Fibroblast of lung (primary cell): Measurements from ENCODE around the gene STARD13. TPM values are rescaled to one million over a fixed set of nuclear protein-coding genes. Genes with fewer than 3 reads are reported as not detected.

Experiments used
- DNase-seq, 2 donors: peaks; one replicate each; pipeline versions ENCODE4 v3.0.0 to v3.0.0-alpha.2; 2010; ENCODE audit warnings: low read depth in 2 of 2
- H2AFZ ChIP-seq: 2 replicates; pipeline ENCODE4 v1.5.1; 2012; ENCODE audit warnings: low read length, control low read depth, inconsistent platforms
- H3K27ac ChIP-seq: 2 replicates; pipeline ENCODE4 v1.5.1; 2011; ENCODE audit warnings: low read length, control low read depth; ENCODE audit not compliant: insufficient read depth
- H3K27me3 ChIP-seq: 2 replicates; pipeline ENCODE4 v1.5.1; 2011; ENCODE audit warnings: mild to moderate bottlenecking, low read length; ENCODE audit not compliant: control insufficient read depth, insufficient read depth
- H3K36me3 ChIP-seq: 2 replicates; pipeline ENCODE4 v1.5.1; 2011; ENCODE audit warnings: low read length; ENCODE audit not compliant: control insufficient read depth, insufficient read depth
- H3K4me1 ChIP-seq: 2 replicates; pipeline ENCODE4 v1.5.1; 2011; ENCODE audit warnings: low read length; ENCODE audit not compliant: control insufficient read depth, insufficient read depth; ENCODE audit errors: extremely low read depth
- H3K4me2 ChIP-seq: 2 replicates; pipeline ENCODE4 v1.5.1; 2011; ENCODE audit warnings: low read length, control low read depth; ENCODE audit not compliant: insufficient read depth; ENCODE audit errors: extremely low read depth
- H3K4me3 ChIP-seq, 4 experiments: fragments of 200-600 bp in 1 of 4; sonication (generic) in 1 of 4; replicated peaks in 1 of 4; 2 replicates each; pipeline ENCODE4 v1.5.1; 2011 to 2016; ENCODE audit warnings: low read length in 4 of 4, low read depth in 3 of 4, mild to moderate bottlenecking in 3 of 4, control low read depth in 2 of 4, inconsistent platforms in 1 of 4, mixed read lengths in 1 of 4; ENCODE audit not compliant: insufficient read depth in 1 of 4; ENCODE audit errors: control extremely low read depth in 1 of 4
- H3K79me2 ChIP-seq: 2 replicates; pipeline ENCODE4 v1.5.1; 2012; ENCODE audit warnings: mild to moderate bottlenecking, low read length, inconsistent platforms; ENCODE audit not compliant: control insufficient read depth, insufficient read depth
- H3K9ac ChIP-seq: 2 replicates; pipeline ENCODE4 v1.5.1; 2011; ENCODE audit warnings: mild to moderate bottlenecking, low read length, control low read depth; ENCODE audit not compliant: insufficient read depth
- H3K9me3 ChIP-seq: 2 replicates; pipeline ENCODE4 v1.5.1; 2012; ENCODE audit warnings: low read depth, low read length; ENCODE audit not compliant: control insufficient read depth, insufficient read depth
- H4K20me1 ChIP-seq: 2 replicates; pipeline ENCODE4 v1.5.1; 2011; ENCODE audit warnings: low read length; ENCODE audit not compliant: control insufficient read depth, insufficient read depth; ENCODE audit errors: extremely low read depth
- CTCF ChIP-seq, 2 donors: IDR thresholded peaks in 1 of 2; conservative IDR thresholded peaks in 1 of 2; 1 replicate in 1 of 2; 2 replicates in 1 of 2; pipeline ENCODE4 v1.5.1; 2011 to 2012; ENCODE audit warnings: low read length in 2 of 2, control low read depth in 1 of 2, inconsistent platforms in 1 of 2, low read depth in 1 of 2, mild to moderate bottlenecking in 1 of 2
- EZH2 ChIP-seq: IDR thresholded peaks from 2 replicates; pipeline ENCODE4 v1.5.1; 2012; ENCODE audit warnings: low read length, control low read depth, mild to moderate bottlenecking; ENCODE audit errors: missing control alignments
- polyA plus RNA-seq, 2 donors: library from polyadenylated mRNA; depleted of rRNA in 1 of 2; stranded (reverse) in 1 of 2; unstranded in 1 of 2; fragments of >200 nt; gene quantifications; 2 replicates each; pipeline ENCODE4 v1.2.1, GENCODE V29; 2011 to 2012; ENCODE audit warnings: missing spikeins in 1 of 2
- total RNA-seq: library from RNA; depleted of rRNA; stranded (reverse); fragments of >200 nt; gene quantifications from 2 replicates; pipeline ENCODE4 v1.2.1, GENCODE V29; 2014

Gene STARD13
- total and polyA plus RNA-seq, 2 donors (not counting 1 experiment from before 2014, with no cell fraction given) = 25.2 to 44.6 TPM

GRCh38 chr13:33096886-33097605, 188.5 kb downstream of the STARD13 start:
- no peak overlapping the region for H3K9ac ChIP-seq
- H3K4me2 ChIP-seq = no peak overlapping the region
- H3K36me3 ChIP-seq = no peaks in the 10 kb centered on the region
- H3K27ac ChIP-seq = no peak overlapping the region
- no peak overlapping the region for H2AFZ ChIP-seq
- no peaks in the 10 kb centered on the region for H3K79me2 ChIP-seq
- H4K20me1 ChIP-seq = no peaks in the 10 kb centered on the region
- no peaks in the 10 kb centered on the region for H3K4me1 ChIP-seq
- H3K4me3 ChIP-seq = no peak overlapping the region
- no peaks in the 10 kb centered on the region for H3K9me3 ChIP-seq
- H3K27me3 ChIP-seq = no peaks in the 10 kb centered on the region
- no peak for DNase-seq
- TF ChIP-seq EZH2 (no peak), CTCF (conservative IDR thresholded peaks at IDR 0.05 in 1 of 2, IDR thresholded peaks at IDR 0.05 in 1 of 2; ENCODE audit: low read depth in 1 of 2, low read length in 2 of 2) (no peak)

GRCh38 chr13:33092073-33092987, 193.2 kb downstream of the STARD13 start:
- Histone ChIP-seq H3K36me3 (no peaks in the 10 kb centered on the region), H3K27ac (no peak overlapping the region), H3K27me3 (no peaks in the 10 kb centered on the region), H2AFZ (no peak overlapping the region), H3K9ac (no peak overlapping the region), H3K9me3 (no peaks in the 10 kb centered on the region), H4K20me1 (no peaks in the 10 kb centered on the region), H3K79me2 (no peaks in the 10 kb centered on the region), H3K4me2 (no peak overlapping the region), H3K4me3 (no peak overlapping the region), H3K4me1 (no peaks in the 10 kb centered on the region)
- TF ChIP-seq EZH2 = no peak
- TF ChIP-seq CTCF (conservative IDR thresholded peaks at IDR 0.05 in 1 of 2, IDR thresholded peaks at IDR 0.05 in 1 of 2; ENCODE audit: low read depth in 1 of 2, low read length in 2 of 2) = no peak
- no peak for DNase-seq

DNA sequence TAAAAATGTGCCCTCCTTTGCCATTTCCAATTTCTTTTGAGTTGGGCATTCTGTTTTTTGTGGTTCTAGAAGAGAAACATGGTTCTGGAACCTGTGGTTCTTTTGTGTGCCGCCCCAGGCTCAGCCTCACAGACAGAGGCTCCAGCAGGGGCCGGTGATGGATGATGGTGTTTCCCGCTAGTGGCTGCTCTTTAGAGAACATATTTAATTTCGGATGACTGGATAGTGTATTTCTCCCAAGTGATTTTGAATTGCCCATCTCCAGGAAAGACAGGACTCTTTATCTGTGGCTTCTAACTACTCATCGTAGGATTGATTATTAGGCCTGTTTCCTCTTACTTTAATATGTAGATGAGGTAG, 194.2 kb downstream of the STARD13 start:
- Histone ChIP-seq H3K79me2 (no peaks in the 10 kb centered on the region), H3K4me3 (no peak overlapping the region), H3K4me2 (no peak overlapping the region), H3K4me1 (no peaks in the 10 kb centered on the region), H2AFZ (no peak overlapping the region), H4K20me1 (no peaks in the 10 kb centered on the region), H3K27me3 (no peaks in the 10 kb centered on the region), H3K27ac (no peak overlapping the region), H3K9ac (no peak overlapping the region), H3K36me3 (no peaks in the 10 kb centered on the region), H3K9me3 (no peaks in the 10 kb centered on the region)
- DNase-seq = no peak
- TF ChIP-seq EZH2 = no peak
- no peak for TF ChIP-seq CTCF (conservative IDR thresholded peaks at IDR 0.05 in 1 of 2, IDR thresholded peaks at IDR 0.05 in 1 of 2; ENCODE audit: low read depth in 1 of 2, low read length in 2 of 2)
